Uterus (tissue), 2 donors: ENCODE results near the gene ADIPOR2.

Experiments used
- CTCF ChIP-seq, 4 experiments: fragments of 200-600 bp in 2 of 4; fragments of 450-650 bp in 2 of 4; sonication (generic) in 2 of 4; IDR thresholded peaks; one replicate each; pipeline ENCODE4 v1.5.1; 2016 to 2019; ENCODE audit warnings: antibody characterized with exemption in 4 of 4, mild to moderate bottlenecking in 2 of 4, moderate library complexity in 1 of 4
- POLR2A ChIP-seq, 2 donors: fragments of 450-650 bp; IDR thresholded peaks; one replicate each; pipeline ENCODE4 v1.6.1; 2016; ENCODE audit warnings: antibody characterized with exemption in 2 of 2, mild to moderate bottlenecking in 1 of 2, moderate library complexity in 1 of 2

- TF ChIP-seq CTCF (IDR thresholded peaks at IDR 0.05), result no peak
- no peak for TF ChIP-seq POLR2A (IDR thresholded peaks at IDR 0.05)
Measured at GRCh38 chr12:1835211-1836131, 144.6 kb downstream of the ADIPOR2 start.
